GM18868 (cell line): Measurements from ENCODE around the gene HNRNPH2.

Experiments
- ATAC-seq: cut with Tn5 transposase; IDR thresholded peaks from one replicate; pipeline ENCODE4 v1.9.1; 2021; ENCODE audit warnings: mild to moderate bottlenecking, moderate library complexity; ENCODE audit not compliant: unreplicated experiment

Gene HNRNPH2

DNA sequence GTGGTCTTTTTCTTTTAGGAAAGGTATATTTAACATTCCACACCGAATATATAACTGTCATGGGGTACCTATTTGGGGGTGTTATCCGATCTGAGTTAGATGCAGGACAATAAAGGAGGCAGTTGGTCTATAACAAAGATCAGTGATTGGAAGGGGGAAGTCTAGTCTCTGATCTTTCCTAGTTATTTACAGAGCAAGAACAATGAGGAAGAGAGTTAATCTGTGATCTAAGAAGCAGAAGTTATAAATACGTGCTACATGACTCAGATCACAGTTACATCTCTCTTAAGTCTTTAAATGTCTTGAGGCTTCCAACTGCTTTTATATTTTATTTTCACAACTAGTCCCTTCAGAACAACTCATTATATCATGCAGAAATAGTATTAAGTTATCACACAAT is 44.0 kb downstream of the HNRNPH2 start:
- ATAC-seq, result no peak

DNA sequence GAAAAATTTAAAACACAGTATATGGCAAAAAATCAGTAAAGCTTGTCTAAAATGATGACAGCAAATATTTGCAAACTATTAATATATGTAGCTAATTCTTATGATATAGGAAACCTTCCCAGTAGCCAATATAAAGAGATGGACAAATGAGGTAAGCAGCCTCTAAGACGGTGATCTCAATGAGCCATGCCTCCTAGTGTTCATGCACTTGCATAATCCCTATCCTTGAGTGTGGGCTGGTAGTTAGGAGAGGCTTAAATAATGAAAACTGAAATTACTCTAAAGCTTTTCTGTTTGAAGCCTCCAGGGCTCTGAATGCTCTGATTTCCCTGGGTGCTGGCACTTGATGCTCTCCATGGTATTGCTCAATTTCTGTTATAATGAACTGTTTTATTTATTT is 52.6 kb downstream of the HNRNPH2 start:
- no peak for ATAC-seq

DNA sequence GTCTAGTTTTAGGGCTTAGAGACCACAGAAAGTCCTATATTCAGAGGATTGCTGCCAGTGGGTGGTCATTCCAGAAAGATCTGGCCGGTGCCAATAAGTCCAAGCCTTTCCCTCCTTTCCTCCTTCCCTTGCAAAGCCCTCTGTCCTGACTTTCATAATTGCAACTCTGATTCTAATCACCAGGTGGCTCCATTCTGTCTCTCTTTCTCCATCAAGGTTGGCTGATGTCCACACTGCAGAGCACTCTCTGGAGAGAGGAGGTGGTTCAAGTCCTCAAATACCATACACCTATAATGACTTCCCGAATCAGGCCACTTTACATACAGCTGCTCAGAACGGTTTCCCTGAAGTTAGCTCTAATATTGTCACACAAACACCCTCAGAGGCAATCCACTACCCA is 54.9 kb downstream of the HNRNPH2 start:
- no peak for ATAC-seq
